ENCODE results near the gene TEC.
"Not testable (repeated sequence)": the region's sequence is repeated elsewhere in the genome, so short reads cannot be mapped to it uniquely, and the experiment has no call there.

TEC gene

DNA sequence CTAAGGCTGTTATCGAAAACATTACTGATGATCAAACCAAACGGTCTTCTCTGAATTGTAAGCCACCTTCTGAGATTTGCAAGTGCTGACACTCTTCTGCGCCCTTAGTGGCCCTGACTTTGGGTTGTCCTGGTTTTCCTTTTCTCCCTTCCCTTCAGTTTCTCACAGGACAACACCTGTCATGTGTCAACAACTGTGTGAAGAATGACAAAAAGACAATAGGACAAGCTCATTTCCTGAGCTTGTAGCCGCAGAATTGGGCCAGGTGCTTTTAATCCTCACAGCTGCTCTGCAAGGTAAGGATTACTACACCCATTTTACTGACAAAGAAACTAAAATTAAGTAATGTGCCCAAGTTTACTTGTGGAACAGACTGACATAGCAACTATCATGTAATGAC lies 90.7 kb downstream of the TEC start:
- no peak for DNase-seq
- intact Hi-C loops (cut with DNase I) = no loop called here

DNA sequence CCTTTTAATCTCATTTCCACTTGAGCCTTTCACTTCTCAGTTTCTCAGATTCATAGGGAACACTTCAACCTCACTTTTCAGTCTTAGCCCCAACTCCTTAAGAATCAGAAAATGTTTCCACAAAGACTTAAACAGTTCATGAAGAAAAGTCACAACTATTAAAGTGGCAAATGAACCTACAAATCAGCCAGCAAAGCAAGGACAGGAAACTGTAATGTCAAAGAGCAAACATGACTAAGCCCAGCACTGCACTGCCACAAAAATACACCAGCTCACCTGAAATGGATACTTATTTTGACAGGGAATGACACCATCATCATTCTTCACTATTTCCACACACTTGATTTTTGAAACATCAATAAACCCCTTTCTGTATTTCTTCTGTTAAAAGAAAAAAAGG lies 93.8 kb downstream of the TEC start:
- intact Hi-C loops (cut with DNase I) = no loop called here
- DNase-seq = no peak

DNA sequence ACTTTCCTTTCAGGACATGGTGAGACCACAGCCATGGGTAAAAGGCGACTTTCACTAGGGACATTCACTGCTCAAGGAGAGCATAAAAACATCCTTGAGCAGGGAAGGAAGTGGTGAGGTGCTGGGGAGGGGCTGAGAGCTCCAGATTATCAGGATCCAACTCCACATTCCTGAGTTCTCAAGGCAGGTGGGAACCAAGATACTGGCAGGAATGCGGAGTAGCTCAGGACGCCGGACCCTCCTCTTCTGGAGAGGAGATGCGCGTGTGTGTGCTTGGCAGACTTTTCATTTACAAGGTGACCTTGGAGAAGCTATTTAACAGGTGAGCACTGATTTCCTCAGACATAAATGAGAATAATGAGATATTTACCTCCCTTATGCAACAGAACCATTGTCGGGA lies 94.3 kb downstream of the TEC start:
- no peak for DNase-seq
- intact Hi-C loops (cut with DNase I) = no loop called here

DNA sequence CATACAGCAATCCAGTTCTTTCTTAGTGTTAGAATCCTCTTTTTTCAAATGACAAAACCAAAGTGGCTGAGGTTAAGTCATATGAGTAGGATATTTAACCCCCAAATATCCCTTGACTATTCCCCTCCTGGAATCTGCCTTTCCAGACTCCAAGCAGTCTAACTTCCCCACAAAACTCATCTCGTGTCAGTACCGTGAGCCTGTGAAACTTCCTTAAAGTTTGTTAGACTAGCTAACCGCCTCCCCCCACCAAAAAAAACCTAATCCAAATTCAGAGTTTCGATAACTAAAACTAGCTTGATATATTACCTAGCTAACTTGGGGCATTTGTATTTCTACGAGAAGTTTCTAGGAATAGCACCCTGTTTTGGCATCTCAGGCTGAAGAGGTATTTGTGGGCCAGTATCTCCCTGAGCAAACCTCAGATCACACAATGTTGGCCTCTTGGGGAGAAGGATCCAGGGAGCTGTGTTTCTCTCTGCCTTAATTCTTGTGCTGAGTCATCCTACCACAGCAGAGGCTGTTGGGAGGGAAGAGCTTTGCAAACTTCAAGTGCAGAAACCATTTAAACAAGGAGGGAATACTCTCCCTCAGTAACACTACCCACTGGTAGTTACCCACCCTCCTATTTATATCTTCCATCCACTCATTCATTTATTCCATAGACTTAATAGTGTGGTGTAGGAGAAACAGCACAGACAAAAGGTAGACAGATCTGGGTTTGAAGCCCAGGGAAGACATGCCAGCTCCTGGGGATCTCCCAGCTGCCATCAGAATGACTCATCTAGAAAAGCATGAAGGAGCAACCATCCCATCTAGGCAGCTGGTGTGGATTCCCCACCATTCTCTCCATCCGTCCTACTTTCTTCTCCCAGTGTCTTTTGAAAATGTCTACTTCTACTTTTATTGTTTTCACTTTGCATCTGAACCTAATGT lies 96.3 kb downstream of the TEC start:
- intact Hi-C loops (cut with DNase I) = no loop called here
- peak in 12 of 42 donors; percentile 1 to 60 (median 18) for DNase-seq

DNA sequence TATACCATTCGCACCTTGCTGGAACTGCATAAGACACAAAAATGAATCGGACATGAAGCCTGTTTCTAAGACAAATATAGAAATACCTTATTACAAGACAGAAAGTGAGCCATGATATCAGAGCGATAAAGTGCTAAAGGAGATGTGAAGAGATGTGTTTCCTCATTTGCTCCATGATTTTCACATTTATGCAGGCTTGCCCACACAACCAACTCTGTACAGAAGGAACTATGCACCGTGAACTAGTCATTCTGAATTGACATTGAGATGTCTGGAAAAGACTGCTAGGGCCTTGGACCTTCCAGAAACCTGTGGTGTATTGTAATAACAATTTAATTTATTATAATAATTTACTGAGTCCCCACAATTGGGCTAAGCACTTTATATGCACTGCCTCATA lies 97.0 kb downstream of the TEC start:
- intact Hi-C loops (cut with DNase I) = no loop called here
- no peak for DNase-seq

DNA sequence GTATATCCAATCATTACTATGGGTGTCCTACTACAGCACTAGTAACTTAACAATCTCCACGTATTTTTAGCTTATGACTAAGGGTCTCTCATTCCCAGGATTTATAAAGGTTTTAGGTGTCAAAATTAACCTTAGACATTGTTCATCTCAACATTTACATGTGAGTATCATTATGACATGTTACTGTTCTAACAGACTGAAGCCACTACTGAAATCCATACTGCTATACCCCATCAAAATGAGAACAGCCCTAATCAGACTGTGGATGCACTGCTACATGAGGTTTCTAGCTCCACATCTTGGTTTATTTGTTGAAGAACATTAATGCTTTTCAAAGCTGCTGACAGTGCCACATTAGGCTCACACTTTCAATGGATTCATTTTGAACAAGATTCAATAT lies 100.0 kb downstream of the TEC start:
- intact Hi-C loops (cut with DNase I) = no loop called here
- DNase-seq = peak in 1 of 42 donors; percentile 7

DNA sequence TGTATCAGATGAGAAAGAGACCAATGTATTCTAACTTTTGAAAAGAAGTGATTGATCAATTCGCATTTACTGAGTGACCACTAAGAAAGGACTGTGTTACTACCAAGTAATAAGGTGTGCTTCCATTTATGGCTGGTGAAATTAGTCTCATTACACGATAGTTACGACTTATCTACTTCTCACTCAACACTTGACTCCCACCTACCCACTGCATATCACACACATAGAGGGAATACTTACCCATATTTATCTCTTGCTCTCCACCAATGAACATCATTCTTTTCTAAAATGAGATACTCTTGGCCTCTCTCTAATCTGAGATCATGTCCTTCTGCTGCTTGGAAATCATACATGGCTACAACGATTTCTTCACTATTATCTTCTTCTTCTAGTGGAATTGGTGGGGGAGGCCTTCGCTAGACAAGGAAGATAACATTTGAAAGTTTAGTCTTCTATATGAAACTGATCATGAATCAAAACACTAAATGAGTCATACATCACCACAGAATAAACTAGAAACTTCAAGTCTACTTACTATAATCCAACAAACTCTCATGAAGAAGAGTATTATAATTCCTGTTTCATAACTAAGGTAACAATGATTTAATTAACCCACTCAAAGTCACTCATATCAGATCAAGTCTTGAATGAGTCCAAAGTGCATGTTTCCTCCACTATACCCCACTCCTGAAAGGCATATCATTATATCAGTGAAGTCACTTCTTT lies 101.9 kb downstream of the TEC start:
- intact Hi-C loops (cut with DNase I) = no loop called here

DNA sequence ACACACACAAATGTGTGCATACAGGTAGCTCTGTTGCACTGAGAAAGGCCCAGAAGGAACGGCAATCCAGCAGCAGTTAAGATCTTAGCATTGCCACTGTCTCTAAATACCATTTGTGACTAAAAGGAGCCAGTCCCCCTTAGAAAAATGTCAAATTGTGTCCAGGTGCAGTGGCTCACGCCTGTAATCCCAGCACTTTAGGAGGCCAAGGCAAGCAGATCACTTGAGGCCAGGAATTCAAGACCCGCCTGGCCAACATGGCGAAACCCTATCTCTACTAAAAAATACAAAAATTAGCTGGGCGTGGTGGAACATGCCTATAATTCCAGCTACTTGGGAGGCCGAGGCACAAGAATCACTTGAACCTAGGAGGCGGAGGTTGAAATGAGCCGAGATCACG lies 105.1 kb downstream of the TEC start:
- intact Hi-C loops (cut with DNase I); DNase-seq: not testable (repeated sequence)

More for the DNA sequence above, 101.9 kb downstream of the TEC start:
- DNase-seq = no peak

DNA sequence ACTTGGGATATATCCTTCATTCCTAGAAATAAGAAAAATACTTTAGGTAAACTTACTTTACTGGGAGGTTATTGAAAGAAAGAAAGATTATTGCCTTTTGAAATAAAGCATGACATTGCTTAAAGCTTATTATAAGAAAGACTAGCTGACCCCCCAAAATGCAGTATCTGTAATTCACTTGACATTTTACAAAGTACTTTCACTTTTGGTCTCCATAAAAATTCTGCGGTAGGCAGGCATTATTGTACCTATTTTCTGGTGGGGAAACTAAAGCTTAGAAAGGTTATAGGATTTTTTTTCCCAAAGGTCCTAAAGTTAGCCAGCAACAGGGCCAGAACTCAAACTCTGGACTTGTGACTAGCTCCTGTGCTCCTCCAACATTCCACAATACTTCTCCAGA lies 105.9 kb downstream of the TEC start:
- DNase-seq = no peak
- intact Hi-C loops (cut with DNase I) = no loop called here

DNA sequence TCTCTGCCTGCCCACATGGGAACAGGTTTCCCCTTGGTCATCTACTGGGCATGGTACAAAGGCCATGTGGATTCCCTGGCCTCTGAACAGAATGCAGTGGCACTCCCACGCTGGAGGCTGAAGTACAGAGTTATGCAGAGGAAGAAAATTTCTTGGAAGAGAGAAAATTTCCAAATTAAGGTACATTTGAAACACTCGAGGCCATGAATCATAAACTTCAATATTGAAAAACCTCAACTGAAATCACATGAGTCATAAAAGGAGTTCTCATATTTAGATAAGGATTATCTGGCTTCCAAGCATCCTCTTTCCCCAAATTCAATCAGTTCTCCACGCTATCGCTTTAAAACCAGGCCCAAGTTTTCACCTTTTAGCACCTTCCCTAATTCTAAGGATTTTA lies 107.5 kb downstream of the TEC start:
- DNase-seq = peak in 5 of 42 donors; percentile 18 to 42 (median 19)
- intact Hi-C loops (cut with DNase I) = no loop called here

DNA sequence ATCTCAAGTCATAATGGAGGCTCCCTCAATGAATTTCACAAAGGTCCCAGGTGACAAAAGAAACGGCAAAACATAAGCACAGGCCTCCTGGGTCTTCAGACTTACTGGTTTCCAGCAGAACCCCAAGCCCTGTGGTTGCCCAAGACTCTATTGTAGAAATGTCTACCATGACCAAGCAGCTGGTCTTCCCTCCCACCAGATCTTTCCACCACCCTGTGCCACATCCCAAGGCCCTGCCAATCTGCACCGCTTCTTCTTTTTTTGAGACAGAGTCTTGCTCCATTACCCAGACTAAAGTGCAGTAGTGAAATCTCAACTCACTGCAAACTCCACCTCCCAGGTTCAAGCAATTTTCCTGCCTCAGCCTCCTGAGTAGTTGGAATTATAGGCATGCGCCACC lies 112.4 kb downstream of the TEC start:
- no peak for DNase-seq
- intact Hi-C loops (cut with DNase I) = no loop called here

DNA sequence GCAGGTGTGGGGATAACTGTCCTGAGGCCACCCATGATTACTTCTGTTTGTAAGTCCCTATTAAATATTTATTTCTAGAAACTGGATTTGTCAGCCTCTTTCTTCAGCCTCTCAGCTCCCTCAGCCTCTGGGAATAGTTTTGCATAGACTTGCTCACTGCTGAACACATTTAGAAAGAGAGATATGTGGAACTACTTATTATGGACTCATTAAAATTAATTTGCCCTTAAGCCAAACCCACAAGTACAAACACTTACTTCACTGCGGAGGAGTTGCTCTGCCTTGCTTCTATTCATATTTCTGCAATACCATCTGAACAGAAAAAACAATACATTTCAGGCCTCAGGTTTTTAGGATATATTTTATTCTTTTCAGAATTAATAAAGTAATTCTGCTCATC lies 113.2 kb downstream of the TEC start:
- DNase-seq = no peak
- intact Hi-C loops (cut with DNase I) = no loop called here

DNA sequence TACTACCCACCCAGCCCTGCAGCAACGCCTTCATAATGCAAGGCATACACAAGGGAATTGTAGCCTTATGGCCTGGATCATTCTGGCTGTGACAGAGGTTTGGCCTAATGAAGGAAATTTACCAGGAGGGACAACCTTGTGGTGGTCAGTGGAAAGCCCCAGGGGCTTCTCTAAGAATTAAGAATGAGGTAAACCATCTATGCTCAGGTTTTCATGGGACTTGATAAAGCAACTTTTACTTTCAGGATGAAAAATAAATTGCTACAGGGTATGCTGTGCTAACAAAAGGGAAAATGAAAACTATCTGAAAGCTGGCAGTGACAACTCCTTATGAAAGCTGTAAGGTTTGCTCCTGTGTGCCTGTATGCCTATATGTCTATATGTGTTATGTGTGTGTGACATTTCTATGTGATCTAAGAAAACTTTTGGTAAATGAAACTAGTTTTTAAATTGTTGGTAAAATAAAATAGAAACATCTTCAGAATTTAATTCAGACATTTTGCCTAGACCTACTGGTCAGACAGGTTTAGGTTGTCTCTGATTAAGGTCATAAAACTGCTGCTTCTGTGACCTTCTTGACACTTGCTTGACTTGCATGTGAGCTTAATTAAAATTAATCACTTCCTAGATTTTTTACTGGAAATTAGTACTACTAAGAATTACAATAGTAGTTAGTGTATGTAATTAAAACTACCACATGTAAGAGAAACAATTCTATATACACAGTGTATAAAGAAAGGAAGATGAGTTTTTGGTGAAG lies 115.7 kb downstream of the TEC start:
- intact Hi-C loops (cut with DNase I) = no loop called here

DNA sequence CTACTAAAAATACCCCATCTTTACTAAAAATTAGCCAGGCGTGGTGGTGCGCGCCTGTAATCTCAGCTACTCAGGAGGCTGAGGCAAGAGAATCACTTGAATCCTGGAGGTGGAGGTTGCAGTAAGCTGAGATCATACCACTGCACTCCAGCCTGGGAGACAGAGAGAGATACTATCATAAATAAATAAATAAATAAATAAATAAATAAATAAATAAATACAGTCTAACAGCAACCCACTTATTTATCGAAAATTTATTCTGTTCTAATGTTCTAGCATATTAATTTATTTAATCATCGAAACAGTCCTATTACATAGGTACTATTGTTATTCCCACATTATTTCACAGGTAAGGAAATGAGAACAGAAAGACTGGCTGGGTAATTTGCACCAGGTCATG lies 117.4 kb downstream of the TEC start:
- intact Hi-C loops (cut with DNase I) = no loop called here
- DNase-seq = no peak

More for the DNA sequence above, 115.7 kb downstream of the TEC start:
- no peak for DNase-seq

DNA sequence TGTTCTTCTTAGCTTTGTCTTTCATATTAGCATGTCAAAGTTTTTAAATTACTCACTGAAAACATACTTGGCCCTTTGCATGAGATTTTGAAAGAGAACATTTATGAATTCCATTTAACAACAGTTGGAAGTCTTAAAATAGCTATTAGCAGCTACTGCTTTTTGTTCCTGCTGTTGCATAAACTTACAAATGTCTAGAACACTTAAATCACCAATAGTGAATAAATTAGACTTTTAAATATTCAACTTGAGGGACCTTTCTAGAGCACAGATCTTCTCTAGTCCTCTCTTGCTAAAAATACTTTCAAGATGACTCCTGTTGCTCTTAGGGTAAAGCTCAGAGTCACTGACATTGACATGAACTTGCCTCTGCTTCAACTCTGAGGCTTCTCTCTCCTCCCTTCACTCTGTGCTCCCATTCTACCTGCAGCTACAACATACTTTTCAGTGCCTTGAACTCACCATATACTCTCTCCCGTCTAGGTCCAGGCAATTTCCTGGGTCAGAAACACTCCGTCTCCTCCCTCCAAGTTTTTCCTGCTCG lies 119.7 kb downstream of the TEC start:
- intact Hi-C loops (cut with DNase I) = no loop called here
- DNase-seq = no peak

DNA sequence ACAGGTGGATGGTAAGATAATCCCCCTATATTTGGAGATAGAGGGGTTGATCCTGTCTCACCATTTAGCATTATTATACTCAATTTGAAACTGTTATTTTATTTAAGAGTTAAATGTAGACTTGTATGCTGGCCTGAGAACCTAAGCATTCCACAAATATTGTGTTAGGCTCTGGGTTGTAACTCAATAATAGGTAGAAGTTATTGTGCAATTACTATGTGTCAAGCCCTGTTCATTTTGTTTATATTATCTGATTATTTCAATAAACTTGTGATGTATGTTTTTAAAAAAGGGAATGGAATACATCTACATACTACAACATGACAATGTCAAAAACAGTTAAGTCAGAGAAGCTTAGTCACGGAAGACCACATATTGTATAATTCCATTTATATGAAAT lies 122.0 kb downstream of the TEC start:
- intact Hi-C loops (cut with DNase I) = no loop called here
- no peak for DNase-seq

DNA sequence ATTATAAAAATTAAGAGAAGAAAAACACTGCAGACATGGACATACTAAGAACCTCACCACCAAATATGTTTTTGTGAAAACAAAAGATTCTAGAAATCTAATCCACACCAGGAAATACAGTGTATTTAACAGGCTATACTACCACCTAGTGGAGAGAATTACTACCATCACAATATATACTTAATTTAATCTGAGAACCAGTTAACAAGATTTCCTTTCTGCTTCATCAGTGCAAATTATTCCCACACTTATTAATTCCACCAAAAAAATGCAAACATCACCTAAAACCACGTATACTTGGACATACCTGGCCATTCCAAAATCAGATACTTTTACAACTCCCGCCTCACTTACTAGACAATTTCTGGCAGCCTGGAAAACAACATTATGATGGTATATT lies 128.6 kb downstream of the TEC start:
- DNase-seq = no peak
- intact Hi-C loops (cut with DNase I) = no loop called here

DNA sequence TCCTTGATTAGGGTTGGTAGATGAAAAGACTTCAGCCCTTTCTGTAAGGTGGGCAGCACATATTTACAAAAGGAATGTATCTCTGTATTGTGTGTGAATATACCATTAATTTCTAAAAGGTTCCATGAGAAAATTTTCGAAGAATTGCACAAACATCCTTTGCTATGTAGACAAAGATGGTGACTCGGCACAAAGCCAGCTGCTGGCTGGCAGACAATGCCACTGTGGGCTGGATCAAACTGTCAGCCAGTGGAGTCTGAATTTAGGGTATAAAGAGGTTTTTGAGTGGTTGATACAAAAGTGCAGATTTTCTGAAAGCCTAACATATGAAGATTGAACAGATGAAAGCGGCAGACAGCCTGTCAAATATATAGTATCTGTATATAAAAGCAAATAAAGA lies 129.9 kb downstream of the TEC start:
- intact Hi-C loops (cut with DNase I) = no loop called here
- peak in 13 of 42 donors; percentile 10 to 50 (median 20) for DNase-seq

DNA sequence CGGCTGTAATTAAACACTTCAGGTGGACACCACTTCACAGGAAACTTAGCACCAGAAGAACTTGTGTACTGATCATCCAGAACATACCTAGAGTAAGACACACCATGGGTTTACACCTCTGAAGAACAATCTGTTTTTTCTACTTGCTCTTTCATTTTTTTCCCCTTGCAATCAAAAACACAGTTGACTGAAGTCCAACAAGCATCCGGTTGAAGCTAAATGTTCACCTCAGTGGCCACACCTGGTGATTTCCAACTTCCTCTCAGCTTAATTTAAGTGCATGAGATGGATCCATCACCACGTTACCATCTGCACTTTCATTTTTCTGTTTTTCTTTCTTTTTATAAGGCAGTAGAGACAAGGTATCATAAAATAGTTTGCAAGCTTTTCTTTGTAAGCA lies 130.7 kb downstream of the TEC start:
- no peak for DNase-seq
- intact Hi-C loops (cut with DNase I) = no loop called here

DNA sequence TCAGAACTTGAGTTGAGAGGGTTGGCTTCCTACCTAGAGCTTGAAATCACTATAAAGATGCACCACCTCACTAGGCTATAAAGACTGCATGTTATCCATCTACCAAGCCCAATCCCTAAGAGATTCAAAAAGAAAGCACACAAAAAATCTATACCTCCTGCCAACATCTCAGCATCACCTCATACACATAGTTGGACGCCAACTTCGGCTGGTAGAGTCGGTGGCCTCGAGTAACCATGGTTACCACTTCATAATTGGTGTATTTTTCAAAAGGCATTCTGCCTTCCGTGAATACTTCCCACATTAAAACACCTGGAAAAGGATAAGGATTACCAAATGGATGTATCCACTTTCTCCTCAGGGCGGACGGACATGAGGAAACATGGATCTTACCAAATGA lies 131.1 kb downstream of the TEC start:
- DNase-seq = no peak
- intact Hi-C loops (cut with DNase I) = no loop called here
